Measurements from ENCODE around the gene NCBP3. TPM values are rescaled to one million over a fixed set of nuclear protein-coding genes. Genes with fewer than 3 reads are reported as not detected.

The NCBP3 gene
- total RNA-seq, 1 experiment from 2014 or later: 58.5 TPM

- no peaks in the 10 kb centered on the region for H3K4me1 ChIP-seq (replicated peaks; ENCODE audit: insufficient read depth)
- H3K36me3 ChIP-seq (ENCODE audit: low read depth): no peaks in the 10 kb centered on the region
These were observed 29.3 kb upstream of the NCBP3 start for GRCh38 chr17:3875317-3875716.

GRCh38 chr17:3873862-3874261 lies 27.8 kb upstream of the NCBP3 start:
- H3K4me2 ChIP-seq: no peak overlapping the region
- no peak for DNase-seq
- H3K27me3 ChIP-seq (ENCODE audit: insufficient read depth, low read depth): no peaks in the 10 kb centered on the region
- CTCF ChIA-PET: no interaction called here
- no peaks in the 10 kb centered on the region for H4K20me1 ChIP-seq (ENCODE audit: insufficient read depth)
- H3K9me2 ChIP-seq (ENCODE audit: insufficient read depth): no peaks in the 10 kb centered on the region
- H3K9me3 ChIP-seq (ENCODE audit: insufficient read depth, low read depth): no peaks in the 10 kb centered on the region
- H3K36me3 ChIP-seq (ENCODE audit: low read depth): no peaks in the 10 kb centered on the region
- H2AFZ ChIP-seq: no peak overlapping the region
- TF ChIP-seq CTCF (conservative IDR thresholded peaks at IDR 0.05) (no peak), EZH2 (IDR thresholded peaks at IDR 0.05; ENCODE audit: low read depth) (no peak)
- H3K27ac ChIP-seq: no peak overlapping the region
- H3K4me1 ChIP-seq (replicated peaks; ENCODE audit: insufficient read depth): no peaks in the 10 kb centered on the region
- H3K79me2 ChIP-seq (ENCODE audit: low read depth): no peaks in the 10 kb centered on the region
- intact Hi-C loops (cut with micrococcal nuclease; ENCODE audit: unreplicated experiment): no loop called here
- POLR2A ChIA-PET (ENCODE audit: unreplicated experiment): no interaction called here
- H3F3A ChIP-seq (ENCODE audit: insufficient read depth, low read depth): no peaks in the 10 kb centered on the region
- BruUV-seq (replicated peaks): no TSS peak
- no peak overlapping the region for H3K4me3 ChIP-seq

More at GRCh38 chr17:3875317-3875716, 29.3 kb upstream of the NCBP3 start:
- Histone ChIP-seq H2AFZ (no peak overlapping the region), H3K4me3 (no peak overlapping the region), H3K27ac (no peak overlapping the region), H3F3A (ENCODE audit: insufficient read depth, low read depth) (no peaks in the 10 kb centered on the region), H3K9me3 (ENCODE audit: insufficient read depth, low read depth) (no peaks in the 10 kb centered on the region), H3K79me2 (ENCODE audit: low read depth) (no peaks in the 10 kb centered on the region), H3K4me2 (no peak overlapping the region), H3K9me2 (ENCODE audit: insufficient read depth) (no peaks in the 10 kb centered on the region), H4K20me1 (ENCODE audit: insufficient read depth) (no peaks in the 10 kb centered on the region), H3K27me3 (ENCODE audit: insufficient read depth, low read depth) (no peaks in the 10 kb centered on the region)
- no peak for DNase-seq
- ChIA-PET POLR2A (ENCODE audit: unreplicated experiment) (no interaction called here), CTCF (no interaction called here)
- intact Hi-C loops (cut with micrococcal nuclease; ENCODE audit: unreplicated experiment): no loop called here
- TF ChIP-seq CTCF (conservative IDR thresholded peaks at IDR 0.05) (no peak), EZH2 (IDR thresholded peaks at IDR 0.05; ENCODE audit: low read depth) (no peak)
- no TSS peak for BruUV-seq (replicated peaks)

GRCh38 chr17:3870871-3871306 lies 24.8 kb upstream of the NCBP3 start:
- no peaks in the 10 kb centered on the region for H3K27me3 ChIP-seq (ENCODE audit: insufficient read depth, low read depth)
- H3K4me1 ChIP-seq (replicated peaks; ENCODE audit: insufficient read depth): no peaks in the 10 kb centered on the region
- no TSS peak for BruUV-seq (replicated peaks)
- H3K9me2 ChIP-seq (ENCODE audit: insufficient read depth): no peaks in the 10 kb centered on the region
- no peaks in the 10 kb centered on the region for H3K36me3 ChIP-seq (ENCODE audit: low read depth)
- intact Hi-C loops (cut with micrococcal nuclease; ENCODE audit: unreplicated experiment): no loop called here
- H4K20me1 ChIP-seq (ENCODE audit: insufficient read depth): no peaks in the 10 kb centered on the region
- DNase-seq: no peak
- no peak overlapping the region for H3K4me3 ChIP-seq
- no peak overlapping the region for H3K4me2 ChIP-seq
- POLR2A ChIA-PET (ENCODE audit: unreplicated experiment): no interaction called here
- no peaks in the 10 kb centered on the region for H3K79me2 ChIP-seq (ENCODE audit: low read depth)
- CTCF ChIA-PET: no interaction called here
- no peak overlapping the region for H3K27ac ChIP-seq
- no peak overlapping the region for H2AFZ ChIP-seq
- no peaks in the 10 kb centered on the region for H3F3A ChIP-seq (ENCODE audit: insufficient read depth, low read depth)
- TF ChIP-seq EZH2 (IDR thresholded peaks at IDR 0.05; ENCODE audit: low read depth) (no peak), CTCF (conservative IDR thresholded peaks at IDR 0.05) (no peak)
- H3K9me3 ChIP-seq (ENCODE audit: insufficient read depth, low read depth): no peaks in the 10 kb centered on the region
